GM12864 (cell line): Measurements from ENCODE around the gene CHRNA9.

Experiments
- DNase-seq: peaks from one replicate; pipeline ENCODE4 v3.0.0-alpha.2; 2011; ENCODE audit warnings: low read depth
- H3K4me3 ChIP-seq: 2 replicates; pipeline ENCODE4 v1.5.1; 2011; ENCODE audit warnings: mild to moderate bottlenecking, low read depth, low read length, control low read depth
- TF ChIP-seq, protein P1 (sequence below): IDR thresholded peaks from 2 replicates; pipeline ENCODE4 v1.5.1; 2011; ENCODE audit warnings: low read depth, mild to moderate bottlenecking, moderate library complexity, low read length, control low read depth, inconsistent platforms; ENCODE audit errors: missing control alignments

The CHRNA9 gene

DNA sequence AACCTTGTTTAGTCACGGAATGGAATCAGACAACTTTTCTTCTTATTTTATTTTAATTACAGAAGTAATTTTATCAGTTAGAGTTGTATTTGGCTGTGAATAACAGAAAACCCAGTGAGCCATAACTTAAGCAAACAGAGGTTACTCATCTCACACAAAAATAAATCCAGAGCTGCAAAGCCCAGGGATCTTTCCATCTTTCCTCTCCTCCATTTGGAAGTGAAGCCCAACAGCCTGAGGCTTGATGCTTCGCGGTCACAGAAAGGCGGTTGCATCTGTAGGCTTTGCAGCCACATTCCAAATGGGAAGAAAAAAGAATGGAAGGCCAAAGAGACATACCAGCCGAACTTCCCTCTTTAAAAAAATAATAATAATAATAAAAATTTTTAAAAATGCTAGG is 22.6 kb downstream of the CHRNA9 start:
- H3K4me3 ChIP-seq = no peak overlapping the region
- TF ChIP-seq, protein P1, sequence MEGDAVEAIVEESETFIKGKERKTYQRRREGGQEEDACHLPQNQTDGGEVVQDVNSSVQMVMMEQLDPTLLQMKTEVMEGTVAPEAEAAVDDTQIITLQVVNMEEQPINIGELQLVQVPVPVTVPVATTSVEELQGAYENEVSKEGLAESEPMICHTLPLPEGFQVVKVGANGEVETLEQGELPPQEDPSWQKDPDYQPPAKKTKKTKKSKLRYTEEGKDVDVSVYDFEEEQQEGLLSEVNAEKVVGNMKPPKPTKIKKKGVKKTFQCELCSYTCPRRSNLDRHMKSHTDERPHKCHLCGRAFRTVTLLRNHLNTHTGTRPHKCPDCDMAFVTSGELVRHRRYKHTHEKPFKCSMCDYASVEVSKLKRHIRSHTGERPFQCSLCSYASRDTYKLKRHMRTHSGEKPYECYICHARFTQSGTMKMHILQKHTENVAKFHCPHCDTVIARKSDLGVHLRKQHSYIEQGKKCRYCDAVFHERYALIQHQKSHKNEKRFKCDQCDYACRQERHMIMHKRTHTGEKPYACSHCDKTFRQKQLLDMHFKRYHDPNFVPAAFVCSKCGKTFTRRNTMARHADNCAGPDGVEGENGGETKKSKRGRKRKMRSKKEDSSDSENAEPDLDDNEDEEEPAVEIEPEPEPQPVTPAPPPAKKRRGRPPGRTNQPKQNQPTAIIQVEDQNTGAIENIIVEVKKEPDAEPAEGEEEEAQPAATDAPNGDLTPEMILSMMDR = no peak
- DNase-seq = no peak

DNA sequence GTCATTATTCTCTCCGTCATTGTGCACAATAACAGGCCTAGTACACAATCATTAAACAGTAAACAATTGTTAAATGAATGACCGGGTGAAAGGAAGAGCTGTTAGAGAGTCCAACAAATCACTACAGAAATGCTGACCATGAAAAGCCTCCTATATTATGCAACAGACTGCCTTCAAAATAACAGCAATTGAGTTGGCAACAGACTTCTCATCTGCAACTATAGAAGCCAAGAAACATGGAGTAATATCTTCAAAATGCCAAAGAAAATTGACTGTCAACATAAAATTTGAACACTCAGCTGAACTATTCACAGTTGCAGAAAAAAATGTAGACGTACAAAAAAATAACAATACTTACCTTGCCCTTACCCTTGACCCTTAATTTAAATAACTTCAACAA is 26.2 kb downstream of the CHRNA9 start:
- no peak for DNase-seq
- TF ChIP-seq, protein P1 = no peak
- no peak overlapping the region for H3K4me3 ChIP-seq

DNA sequence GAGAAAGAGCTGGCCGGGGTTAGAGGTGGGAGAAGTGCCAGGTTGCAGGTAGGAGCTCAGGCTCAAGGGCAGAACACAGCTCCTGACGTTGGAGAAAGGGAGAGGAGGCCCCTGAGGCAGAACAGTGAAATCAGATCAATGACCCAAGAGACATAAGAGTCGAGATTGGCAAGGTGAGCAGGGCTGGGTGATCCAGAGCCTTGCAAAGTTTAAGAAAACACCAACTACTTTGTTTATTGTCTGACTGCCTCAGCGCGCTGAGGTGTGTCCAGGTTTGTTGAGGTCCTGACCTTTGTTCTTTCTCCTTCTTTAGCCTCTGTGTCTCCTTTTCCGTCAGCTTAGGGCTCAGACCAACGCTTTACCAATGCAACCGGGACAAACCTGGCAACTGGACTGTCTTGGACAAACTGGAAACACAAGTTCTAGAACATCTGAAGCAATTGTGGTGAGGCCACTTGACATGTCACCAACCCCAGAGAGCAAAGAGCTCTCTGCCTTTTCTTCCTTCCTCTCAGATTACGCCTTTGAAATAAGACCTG is 28.3 kb downstream of the CHRNA9 start:
- TF ChIP-seq, protein P1 = no peak
- no peak overlapping the region for H3K4me3 ChIP-seq
- DNase-seq = no peak

DNA sequence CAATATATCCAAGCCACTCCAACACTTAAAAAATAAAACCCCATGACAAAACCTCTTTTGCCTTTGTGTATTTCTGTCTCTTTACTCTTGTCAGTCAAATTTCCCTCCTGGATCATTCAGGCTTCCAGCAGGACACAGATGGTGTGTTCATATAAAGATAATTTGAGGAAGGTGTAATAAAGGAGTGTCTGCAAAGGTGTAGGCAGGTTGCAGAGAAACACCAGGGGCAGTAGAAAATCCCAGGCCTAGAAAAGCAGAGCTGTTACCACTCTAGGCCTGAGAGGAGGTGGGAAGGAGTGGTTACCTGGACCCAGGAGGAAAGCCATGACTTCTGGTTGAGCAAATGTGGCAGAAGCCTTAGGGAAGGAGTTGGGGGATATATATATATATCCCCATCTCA is 28.8 kb downstream of the CHRNA9 start:
- no peak for DNase-seq
- TF ChIP-seq, protein P1 = no peak
- no peak overlapping the region for H3K4me3 ChIP-seq

DNA sequence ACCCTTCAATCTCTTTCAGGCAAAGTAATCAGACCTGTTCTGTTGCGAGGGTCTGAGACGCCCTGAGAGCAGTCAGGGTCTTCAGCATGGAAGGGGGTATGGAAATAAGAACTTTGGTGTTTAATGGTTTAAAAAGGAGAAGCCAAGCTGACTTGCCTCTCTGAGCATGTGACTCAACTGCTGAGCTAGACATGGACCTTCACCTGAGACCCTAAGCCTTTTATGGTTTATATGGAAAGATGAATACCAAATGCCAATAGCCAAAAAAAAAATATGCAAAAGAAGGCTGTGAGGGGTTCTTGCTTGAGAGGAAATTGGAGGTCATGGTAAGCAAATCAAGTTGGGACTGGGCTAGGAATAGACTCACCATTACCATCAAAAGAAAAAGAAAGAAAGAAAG is 30.6 kb downstream of the CHRNA9 start:
- no peak overlapping the region for H3K4me3 ChIP-seq
- no peak for DNase-seq
- TF ChIP-seq, protein P1 = no peak

DNA sequence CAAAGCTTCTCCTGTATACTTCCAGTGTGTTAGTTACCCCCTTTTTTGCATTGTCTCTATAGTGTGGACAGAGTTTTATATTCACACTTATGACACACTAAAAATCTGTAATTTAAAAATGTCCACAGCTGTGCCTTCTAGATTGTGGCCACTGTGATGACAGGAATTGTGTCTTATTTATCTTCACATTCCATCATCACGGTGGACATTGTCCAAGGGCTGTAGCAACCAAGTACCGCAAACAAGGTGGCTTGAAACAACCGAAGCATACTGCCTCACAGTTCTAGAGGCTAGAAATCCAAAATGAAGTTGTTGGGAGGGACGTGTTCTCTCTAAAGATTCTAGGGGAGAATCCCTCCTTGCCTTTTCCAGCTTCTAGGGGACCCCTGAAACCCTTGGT is 32.3 kb downstream of the CHRNA9 start:
- no peak overlapping the region for H3K4me3 ChIP-seq
- TF ChIP-seq, protein P1 = no peak
- DNase-seq = no peak

DNA sequence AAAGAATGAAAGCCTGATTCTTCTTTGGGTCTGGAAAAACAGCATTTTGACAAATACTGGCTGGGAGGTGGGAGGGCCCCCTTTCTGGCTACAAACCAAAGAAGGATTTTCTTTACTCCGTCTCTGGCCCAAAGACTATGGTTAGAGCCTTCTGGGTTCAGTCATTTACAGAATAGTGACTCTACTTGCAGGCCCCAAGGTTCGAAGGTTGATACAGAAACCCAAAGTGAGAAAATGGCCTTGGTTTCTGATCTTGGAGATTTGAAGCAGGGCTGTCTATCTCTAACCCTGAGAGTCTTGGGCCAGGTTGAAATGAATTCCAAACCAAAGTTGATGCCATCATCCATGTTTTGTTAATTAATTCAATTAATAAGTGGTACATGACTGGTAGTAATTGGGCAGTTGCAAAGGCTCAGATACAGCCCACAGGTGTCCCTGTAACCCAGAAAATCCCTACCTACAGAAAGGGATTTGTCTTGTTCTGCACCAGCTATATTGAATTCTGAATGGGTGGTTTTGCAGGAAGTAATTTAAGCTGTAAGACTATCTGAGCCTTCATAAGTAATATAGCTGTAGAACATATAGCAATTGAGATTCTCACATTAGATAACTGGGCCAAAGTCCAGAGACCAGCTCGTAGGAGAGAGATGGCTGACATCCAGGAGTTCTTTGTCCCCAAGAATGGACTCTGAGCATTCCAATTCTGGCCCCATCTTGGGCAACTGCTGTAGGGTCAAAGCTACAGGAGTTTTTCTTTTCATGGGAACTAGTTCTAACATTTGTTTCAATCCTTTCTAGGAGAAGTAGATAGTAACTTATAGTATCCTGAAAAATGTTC is 34.5 kb downstream of the CHRNA9 start:
- no peak overlapping the region for H3K4me3 ChIP-seq
- TF ChIP-seq, protein P1 = no peak
- no peak for DNase-seq
